GM19467 (cell line): ENCODE data around the gene SMURF1.

Experiments used
- ATAC-seq: cut with Tn5 transposase; IDR thresholded peaks from one replicate; pipeline ENCODE4 v1.9.1; 2021; ENCODE audit warnings: mild to moderate bottlenecking, moderate library complexity; ENCODE audit not compliant: unreplicated experiment

Gene SMURF1

DNA sequence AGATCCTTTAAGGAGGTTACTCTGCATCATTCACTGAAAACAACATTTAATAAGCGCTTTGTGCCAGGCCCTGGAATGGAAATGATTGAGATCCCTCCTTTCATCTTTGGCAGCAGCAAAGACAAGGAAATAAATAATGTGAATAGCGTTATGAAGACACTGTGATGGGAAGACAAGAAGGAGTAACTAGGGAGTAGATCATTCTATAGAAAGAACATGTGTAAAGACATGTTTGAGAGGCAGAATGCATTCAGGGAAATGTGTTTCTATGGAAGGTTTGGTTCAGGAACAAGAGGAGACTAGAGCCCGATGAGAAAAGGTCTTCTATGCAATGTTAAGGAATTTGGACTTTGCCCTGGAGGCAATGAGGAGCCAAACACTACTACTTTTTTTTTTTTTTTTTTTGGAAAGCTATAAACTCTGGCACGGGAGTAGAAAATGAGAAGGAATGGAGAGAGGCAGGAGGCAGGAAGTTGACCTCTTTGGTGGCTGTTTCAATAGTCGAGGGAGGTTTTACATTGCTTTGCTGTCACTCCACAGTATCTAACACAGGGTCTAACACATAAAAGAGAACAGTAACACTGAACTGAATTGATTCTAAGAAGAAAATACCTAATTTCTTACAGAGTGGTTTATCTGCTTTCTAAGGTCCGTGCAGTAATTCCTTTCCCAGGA is 44.9 kb downstream of the SMURF1 start:
- ATAC-seq = no peak

DNA sequence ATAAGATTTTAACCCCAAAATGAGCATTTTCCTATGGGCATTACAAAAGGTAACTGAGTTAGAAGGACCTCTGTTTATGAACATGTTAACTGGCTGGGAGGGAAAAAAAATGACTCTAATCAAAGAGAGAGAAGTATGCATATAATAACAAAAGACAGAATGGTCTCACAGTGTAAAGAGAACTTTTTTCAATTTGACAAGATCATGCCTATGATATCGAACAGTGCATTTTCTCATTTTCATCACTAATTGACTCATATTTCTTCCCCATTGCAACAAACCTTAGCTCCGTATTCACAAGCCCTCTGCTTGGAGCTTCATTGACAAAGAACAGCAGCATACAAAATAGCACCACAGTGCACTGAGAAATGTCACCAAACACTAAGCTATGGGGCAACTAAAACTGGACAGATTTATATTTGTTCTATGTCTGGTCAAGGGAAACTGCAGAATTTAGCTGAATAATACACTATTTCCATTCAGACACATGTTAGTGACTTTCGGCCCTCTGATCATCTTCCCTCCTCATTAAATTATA is 45.6 kb downstream of the SMURF1 start:
- no peak for ATAC-seq

DNA sequence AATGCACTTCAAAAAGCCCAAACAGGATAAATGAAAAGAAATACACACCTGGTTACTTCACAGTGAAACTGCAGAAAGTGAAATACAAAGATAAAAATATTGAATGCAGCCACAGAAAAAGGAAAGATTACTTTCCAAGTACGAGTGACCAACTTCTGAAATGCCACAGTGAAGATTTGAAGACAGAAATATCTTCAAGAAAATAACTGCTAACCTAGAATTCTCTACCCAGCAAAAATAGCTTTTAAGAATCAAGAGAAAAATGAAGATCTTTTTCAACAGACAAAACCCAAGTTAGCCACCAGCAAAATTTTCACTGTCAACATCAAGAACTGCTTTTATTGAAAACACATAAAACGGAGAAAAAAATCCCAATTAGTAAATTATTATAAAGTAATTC is 46.2 kb downstream of the SMURF1 start:
- ATAC-seq = no peak

DNA sequence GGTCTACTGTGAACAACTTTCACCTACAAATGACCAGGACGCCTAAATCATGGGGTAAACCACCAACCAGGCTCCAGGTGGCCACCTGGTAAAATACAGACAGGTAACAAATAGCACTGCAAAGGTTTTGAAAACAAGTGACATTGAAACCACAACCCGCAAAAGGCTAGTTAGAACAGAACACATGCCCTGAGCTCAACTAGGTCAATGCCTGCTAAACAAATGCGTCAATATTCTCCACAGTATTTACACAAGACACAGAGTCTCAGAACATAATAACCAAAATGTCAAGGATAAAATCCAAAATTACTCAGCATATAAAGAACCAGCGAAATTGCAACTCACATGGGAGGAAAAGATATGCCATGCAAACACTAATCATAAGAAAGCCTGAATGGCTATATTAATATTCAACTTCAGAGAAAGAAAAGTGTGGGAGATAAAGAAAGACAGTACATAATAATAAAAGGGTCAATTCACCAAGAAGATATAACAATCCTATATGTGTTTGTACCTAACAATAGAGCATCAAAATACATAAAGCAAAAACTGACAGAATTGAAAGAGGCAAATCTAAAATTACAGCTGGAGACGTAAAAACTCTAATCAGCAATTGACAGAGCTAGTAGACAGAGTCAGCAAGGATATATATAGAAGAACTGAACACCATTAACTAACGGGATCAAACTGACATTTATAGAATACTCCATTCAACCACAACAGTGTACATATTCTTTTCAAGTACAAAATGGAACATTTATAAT is 47.6 kb downstream of the SMURF1 start:
- no peak for ATAC-seq

DNA sequence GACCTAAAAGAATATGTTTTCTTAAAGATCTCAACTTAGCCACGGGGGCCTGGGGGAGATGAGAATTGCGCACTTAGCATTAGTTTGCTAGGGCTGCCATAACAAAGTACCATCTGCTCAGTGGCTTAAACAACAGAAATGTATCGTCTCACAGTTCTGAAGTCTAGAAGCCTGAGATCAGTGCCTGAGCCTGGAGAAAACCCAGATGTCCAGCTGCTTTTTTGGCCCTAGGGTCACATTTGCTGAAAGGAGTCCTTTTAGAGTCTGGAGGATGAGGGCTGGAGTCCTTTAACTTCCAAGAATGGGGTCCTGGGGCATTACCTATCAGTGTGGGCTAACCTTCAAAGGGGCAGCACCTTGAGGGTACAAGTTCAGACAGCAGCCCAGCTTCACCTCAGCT is 48.2 kb downstream of the SMURF1 start:
- no peak for ATAC-seq

DNA sequence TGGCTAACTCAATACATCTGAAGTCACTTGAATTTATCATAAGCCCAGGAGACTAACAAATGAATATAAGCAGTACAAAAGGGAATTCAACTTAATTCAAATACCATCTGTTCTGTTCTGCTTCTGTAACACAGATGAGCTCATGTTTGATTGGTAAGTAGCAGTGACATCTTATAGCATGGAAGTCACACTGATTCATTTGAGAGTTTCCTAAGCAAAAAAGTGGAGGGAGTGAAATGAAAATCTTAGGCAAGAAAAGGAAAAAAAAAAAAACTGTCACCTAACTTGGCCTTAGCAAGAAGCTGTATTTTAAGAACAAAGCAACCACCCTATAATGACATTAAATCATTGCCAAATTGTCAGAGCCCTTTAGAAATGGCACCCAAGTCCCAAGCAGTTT is 49.5 kb downstream of the SMURF1 start:
- ATAC-seq = no peak

DNA sequence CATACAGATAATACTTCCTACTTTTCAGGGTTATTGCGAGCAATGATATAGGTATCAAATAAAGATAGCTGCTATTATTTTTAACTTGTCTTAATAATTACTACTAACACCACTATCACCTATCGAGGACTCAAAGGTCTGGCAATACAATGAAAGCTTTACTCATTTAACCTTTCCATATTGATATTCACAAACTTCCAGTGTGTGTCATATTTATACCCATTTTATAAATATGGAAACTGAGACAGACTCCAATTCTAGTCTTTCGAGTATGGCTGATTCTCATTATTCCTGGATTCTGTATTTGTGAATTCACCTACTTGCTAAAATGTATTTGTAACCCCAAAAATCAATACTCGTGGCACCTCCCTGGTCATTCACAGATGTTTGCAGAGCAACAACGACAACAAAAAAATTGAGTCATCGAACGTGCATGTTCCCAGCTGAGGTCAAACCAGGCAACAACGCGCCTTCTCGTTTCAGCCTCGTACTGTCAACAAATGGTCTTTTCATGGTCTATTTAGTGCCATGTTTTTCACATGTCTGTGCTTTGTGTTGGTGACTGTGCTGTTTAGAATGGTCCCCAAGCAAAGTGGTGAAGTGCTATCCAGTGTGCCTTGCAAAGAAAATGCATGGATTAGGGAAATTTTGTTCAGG is 51.7 kb downstream of the SMURF1 start:
- ATAC-seq = no peak

DNA sequence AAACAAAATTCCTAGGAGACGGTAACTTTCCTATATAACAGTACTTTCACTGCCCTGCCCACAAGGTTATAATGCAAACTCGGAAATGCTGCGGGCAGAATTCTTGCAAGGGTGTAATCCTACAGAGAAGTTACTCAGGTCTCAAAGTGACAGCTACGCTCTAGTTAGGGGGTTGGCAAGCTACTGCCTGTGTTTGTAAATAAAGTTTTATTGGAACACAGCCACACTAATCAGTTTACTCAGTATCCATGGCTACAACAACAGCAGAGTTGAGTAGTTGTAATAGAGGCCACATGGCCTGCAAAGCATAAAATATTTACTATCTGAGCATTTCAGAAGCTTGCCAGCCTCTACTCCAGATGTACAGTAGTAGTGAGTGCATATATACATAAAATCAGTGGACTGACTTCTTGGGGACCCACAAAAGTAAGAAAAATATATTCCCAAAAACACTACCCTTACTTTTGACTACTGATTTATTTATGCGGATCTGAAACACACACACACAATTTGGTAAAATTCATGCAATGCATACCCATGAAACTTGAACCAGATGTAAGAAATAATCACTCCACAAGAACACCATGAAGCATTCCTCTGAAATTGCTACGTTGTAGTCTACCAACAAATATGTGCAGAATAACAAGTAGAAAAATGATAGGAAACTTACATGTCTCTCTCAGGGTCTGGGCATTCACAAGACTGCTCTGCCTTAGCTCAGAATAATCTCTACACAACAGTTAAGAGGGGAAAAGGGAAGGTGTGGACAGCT is 53.0 kb downstream of the SMURF1 start:
- ATAC-seq = no peak

DNA sequence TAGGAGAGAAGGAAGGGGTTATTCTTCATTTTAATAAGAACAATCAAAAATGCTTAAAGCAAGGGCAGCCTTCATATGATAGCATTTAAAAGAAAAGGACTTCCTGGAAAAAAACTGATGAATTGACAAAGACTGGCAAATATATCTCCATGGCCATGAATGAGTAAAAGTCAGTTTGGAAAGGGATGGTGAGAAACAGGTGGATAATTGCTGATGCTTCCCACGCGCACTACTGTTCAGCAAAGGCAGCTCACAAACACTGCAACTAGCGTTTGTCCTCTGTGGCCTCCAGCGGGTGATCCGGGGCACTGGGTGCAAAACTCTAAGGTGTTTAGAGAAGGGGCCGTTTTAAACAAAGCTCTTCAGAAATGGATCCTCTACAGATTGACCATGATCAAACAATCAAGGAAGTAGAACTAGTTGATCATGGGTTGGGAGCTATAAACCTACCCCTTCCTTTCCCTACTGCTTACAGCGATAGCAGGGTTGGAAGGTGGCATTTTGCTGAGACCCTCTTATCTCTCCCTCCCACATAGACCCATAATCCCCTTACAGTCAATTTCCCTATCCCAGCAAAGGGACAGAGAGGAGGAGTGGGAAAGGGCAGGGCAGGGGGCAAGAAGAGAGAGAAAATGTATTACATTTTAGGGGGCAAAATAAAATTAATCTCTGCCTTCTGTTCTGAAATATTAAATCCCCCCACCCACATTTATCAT is 53.8 kb downstream of the SMURF1 start:
- no peak for ATAC-seq

DNA sequence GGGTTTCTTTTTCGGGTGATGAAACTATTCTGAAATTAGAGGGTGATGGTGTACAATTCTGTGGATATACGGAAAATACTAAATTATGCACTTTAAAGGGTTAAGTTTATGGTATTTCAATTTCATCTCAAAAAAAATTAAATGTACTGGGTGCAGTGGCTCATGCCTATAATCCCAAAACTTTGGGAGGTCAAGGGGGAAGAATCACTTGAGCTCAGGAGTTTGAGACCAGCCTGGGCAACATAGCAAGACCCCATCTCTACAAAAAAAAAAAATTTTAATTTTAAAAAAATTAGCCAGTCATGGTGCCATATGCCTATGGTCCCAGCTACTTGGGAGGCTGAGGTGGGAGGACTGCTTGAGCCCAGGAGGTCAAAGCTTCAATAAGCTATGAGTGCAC is 57.0 kb downstream of the SMURF1 start:
- no peak for ATAC-seq

DNA sequence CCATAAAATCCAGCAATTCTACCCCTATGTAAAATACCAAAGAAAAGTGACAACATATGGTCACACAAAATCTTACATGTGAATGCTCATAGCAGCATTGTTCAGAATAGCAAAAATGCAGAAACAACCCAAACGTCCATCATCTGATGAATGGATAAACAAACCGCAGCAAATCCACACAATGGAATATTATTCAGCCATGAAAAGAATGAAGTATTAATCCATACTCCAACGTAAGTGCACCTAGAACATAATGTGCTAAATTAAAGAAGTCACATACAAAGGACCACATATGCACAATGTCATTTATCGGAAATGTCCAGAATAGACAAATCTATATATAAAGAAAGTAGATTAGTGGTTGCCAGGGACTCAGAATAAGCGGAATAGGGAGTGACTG is 57.4 kb downstream of the SMURF1 start:
- no peak for ATAC-seq

DNA sequence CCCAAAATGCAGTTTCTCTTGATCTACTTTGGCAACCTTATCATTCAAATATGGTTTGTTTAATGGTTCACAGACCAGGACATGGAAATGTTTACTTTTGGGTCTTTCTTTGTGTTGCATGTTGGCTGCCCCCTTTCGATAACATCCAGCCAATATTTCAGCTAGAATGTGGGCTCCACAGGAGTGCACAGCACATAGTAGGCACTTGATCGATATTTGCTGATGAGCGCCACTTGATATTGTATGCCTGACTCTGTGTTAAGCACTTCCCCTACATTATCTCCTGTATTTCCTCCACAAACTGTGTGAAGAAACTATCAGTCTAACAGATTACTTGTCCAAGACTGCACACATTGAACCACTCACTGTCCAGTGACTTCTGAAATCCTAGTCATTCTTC is 60.2 kb downstream of the SMURF1 start:
- no peak for ATAC-seq

DNA sequence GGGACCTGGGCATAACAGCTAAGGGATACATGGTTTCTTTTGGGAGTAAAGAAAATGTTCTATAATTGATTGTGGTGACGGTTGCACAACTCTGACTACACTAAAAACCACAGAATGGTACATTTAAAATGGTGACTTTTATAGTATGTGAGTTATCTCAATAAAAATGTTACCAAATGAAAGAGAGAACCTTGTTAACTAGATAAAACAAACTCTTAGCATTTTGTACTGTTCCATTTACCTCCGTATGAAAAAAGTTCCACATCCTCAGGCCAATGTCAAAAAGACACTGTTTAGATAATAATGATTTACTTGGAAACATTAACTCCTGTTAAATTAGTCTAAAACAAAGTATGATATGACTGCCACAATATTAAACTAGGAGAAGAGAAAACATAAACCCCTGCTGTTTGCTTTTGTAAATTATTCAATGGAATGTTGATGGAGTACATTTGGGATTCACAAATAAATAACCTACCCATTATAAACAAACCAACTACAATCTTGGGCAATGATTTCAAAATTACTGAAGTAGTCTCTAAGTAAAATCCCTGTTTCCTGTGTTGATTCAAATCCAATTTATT is 60.7 kb downstream of the SMURF1 start:
- ATAC-seq = no peak

DNA sequence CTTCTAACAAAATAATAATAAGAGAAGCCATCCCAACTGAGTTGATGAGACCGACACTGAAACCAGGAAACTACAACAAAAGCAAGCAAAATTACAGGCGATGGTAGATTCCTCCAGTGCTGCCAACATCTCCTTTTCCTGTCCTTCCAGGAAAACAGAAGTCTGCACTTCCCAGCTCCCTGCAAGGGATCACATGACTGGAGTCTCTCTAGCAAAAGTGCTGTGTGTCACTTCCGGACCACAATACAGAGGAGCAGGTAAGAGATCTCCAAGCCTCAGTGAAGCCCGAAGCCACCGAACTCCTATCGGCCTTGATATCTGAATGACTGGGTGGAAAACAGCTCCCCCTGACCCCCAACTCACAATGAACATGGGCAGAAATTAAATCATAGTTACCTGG is 63.2 kb downstream of the SMURF1 start:
- ATAC-seq = no peak

DNA sequence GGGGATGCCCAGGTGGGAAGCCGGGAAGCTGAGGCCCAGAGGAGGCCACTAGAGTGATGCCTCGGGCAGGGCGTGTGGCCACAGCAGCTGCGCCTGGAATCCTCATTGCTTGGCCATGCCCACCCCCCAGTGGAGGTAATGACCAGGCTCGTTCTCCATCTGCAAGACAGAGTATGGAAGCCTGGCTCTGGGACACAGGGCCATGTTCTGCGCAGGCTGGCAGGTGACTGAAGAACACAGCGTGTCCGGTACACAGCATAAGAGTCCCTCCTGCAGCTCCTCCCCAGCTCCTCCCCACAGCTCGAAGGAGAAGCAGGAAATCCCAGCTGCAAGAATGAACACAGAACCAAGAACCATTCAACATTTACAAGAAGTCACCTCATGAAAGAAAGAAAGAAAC is 64.8 kb downstream of the SMURF1 start:
- ATAC-seq = no peak

DNA sequence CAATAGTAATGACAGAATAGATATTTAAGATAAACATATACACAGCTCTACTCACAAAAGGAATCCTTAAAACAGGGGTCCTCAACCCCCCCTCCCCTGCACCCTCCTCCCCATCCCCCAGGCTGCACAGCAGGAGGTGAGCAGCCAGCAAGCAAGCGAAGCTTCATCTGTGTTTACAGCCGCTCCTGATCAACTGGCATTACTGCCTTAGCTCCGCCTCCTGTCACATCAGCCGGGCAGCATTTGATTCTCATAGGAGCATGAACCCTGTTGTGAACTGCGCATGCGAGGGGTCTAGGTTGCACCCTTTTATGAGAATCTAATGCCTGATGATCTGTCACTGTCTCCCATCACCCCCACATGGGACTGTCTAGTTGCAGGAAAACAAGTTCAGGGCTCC is 65.5 kb downstream of the SMURF1 start:
- no peak for ATAC-seq

DNA sequence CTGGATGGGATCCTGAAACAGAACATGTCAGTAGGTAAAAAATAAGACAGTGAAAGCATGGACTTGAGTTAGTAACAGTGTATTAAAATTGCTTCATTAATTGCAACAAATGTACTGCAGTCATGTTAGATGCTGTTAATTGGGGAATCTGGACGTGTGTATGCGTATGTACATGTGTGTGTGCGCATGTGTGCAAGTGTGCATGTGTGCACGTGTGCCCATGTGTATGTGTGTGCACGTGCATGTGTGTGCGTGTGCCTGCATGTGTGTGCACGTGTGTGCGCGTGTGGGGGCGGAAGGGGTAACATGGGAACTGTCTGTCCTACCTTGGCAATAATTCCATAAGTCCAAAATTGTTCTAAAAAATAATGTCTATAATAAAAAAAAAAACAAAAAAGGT is 67.3 kb downstream of the SMURF1 start:
- no peak for ATAC-seq

DNA sequence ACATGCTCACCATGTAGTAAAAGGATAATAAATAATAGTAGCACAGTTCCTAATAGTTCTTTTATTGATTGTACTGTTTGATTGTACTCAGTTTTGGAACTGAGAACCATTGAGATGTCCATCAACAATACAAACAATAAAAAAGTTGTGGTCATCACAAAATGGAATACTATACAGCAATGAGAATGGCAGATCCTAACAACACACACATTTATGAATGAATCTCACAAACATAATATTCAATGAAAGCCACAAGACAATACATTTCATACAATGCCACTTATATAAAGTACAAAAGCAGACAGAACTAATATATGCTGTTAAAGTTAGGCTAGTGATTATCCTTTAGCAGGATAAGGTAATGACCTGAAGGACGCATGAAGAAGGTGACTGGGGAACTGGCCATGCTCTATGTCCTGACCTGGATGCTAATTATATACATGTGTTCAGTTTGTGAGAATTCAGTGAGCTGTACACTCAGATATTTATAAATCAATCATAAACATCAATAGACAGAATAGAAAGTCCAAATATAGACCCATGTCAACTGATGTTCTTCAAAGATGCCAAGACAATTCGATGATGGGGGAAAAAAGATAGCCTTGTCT is 70.0 kb downstream of the SMURF1 start:
- no peak for ATAC-seq

DNA sequence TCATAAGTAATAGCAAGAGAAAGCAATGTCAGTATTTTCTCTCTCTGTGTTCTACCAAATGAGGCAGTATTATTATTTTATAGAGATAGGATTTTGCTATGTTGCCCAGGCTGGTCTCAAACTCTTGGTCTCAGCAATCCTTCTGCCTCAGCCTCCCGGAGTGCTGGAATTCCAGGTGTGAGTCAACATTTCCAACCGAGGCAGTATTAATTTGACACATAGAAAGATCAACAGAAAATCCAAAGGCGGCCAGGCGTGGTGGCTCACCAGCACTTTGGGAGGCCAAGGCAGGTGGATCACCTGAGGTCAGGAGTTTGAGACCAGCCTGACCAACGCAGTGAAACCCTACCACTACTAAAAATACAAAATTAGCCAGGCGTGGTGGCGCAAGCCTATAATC is 71.8 kb downstream of the SMURF1 start:
- no peak for ATAC-seq

DNA sequence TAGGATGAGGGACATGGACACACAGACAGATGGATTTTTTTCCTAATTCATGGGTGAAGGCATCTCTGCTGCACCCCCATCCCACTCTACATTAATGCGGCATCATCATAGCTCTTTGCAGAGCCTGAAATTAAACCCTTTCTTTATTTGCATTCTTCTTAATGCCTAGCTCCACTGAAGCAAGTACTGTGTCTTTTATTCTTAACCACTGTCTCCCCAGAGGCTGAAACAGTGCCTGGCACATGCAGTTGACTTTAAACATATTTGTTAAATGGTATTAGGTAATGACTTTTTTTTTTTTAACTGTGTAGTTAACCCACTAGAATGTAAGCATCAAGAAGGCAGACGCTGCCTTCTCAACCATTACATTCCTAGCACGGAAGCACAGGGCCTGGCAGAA is 73.5 kb downstream of the SMURF1 start:
- ATAC-seq = no peak
